ENCODE measurements around the gene SOX14.

- TF ChIP-seq EZH2phosphoT487 (IDR thresholded peaks at IDR 0.05; ENCODE audit: unreplicated experiment) = no peak
- no peak for TF ChIP-seq CTCF (conservative IDR thresholded peaks at IDR 0.05; ENCODE audit: low read depth in 2 of 2)
- no peak for TF ChIP-seq POLR2AphosphoS5 (IDR thresholded peaks at IDR 0.05; ENCODE audit: low read depth)
- TF ChIP-seq EZH2 (IDR thresholded peaks at IDR 0.05; ENCODE audit: low read depth, unreplicated experiment) = peak; percentile 93
- TF ChIP-seq REST (IDR thresholded peaks at IDR 0.05; ENCODE audit: unreplicated experiment) = no peak
- TF ChIP-seq JUNB (IDR thresholded peaks at IDR 0.05; ENCODE audit: unreplicated experiment) = no peak
- no peak for TF ChIP-seq CREB1 (CRISPR knock-in tag; IDR thresholded peaks at IDR 0.05; ENCODE audit: low read depth)
These were observed 5.4 kb downstream of the SOX14 start for GRCh38 chr3:137769322-137770065.

Measured in GM23338 (cell line).